ENCODE results near the gene MAK. TPM values are rescaled to one million over a fixed set of nuclear protein-coding genes. Genes with fewer than 3 reads are reported as not detected.
"Not testable (repeated sequence)": the region's sequence is repeated elsewhere in the genome, so short reads cannot be mapped to it uniquely, and the experiment has no call there.

MAK gene
- polyA plus RNA-seq, 2 of the 4 experiments (the other 2 are of a cell fraction): 0.05 to 0.09 TPM

- TF ChIP-seq CHD4 (IDR thresholded peaks at IDR 0.05; ENCODE audit: borderline replicate concordance): no peak
- 0 out of 2 replicates have a peak, but pooled peaks have one; percentile 21 for TF ChIP-seq PHF8 (IDR thresholded peaks at IDR 0.05; ENCODE audit: borderline replicate concordance, low read depth)
- TF ChIP-seq EHMT2 (IDR thresholded peaks at IDR 0.05; ENCODE audit: low read depth): no peak
These were observed 48.6 kb upstream of the MAK start, which contains the start of gene SYCP2L (continued) for GRCh38 chr6:10886691-10887502.

- CTCF ChIA-PET: interaction anchor here (0.6 to 2.1 kb wide), 15 partner anchors 8 to 690 kb away, joined by 3 to 11 read pairs (median 3); partner anchors contain the start of gene MAK
- 2% methylated on average over 10 of the region's 11 CpGs for WGBS (ENCODE audit: missing lambda C conversion rate)
- peak in 1 of 2 experiments; percentile 27 for DNase-seq (ENCODE audit: low read depth in 1 of 2, low spot score in 1 of 2)
- peak overlapping the region; percentile 80 for H3K4me2 ChIP-seq
- ATAC-seq: peak in 1 of 2 experiments; percentile 46; a peak in 3 of 6 replicates
- POLR2A ChIA-PET: interaction anchor here (0.8 to 1.4 kb wide), 8 partner anchors 11 to 445 kb away, joined by 3 to 7 read pairs (median 4); no protein-coding TSS in a partner anchor
- FAIRE-seq, H3K4me1 ChIP-seq, H3K9me3 ChIP-seq: not testable (repeated sequence)
- peak overlapping the region; percentile 84 for H3K4me3 ChIP-seq
- H3K27ac ChIP-seq: peak overlapping the region; percentile 86 to 89
These were observed 48.0 kb upstream of the MAK start for GRCh38 chr6:10886365-10886690.

- POLR2A ChIA-PET: no interaction called here
- no peak overlapping the region for H3K4me2 ChIP-seq
- DNase-seq (ENCODE audit: low read depth in 1 of 2, low spot score in 1 of 2): no peak
- no peak for ATAC-seq
- no peak overlapping the region for H3K27ac ChIP-seq
- no peaks in the 10 kb centered on the region for H3K9me3 ChIP-seq
- no peak for FAIRE-seq
- no peak overlapping the region for H3K4me3 ChIP-seq
- 0 out of 3 replicates have a peak, but pooled peaks cover 5% of the 10 kb centered on the region for H3K4me1 ChIP-seq
- TF ChIP-seq TP53 (CRISPR knock-in tag; IDR thresholded peaks at IDR 0.05) (no peak), HES2 (IDR thresholded peaks at IDR 0.05) (no peak), RARB (CRISPR knock-in tag; IDR thresholded peaks at IDR 0.05) (no peak), E2F6 (IDR thresholded peaks at IDR 0.05; ENCODE audit: borderline replicate concordance, low read depth) (no peak), PBX3 (IDR thresholded peaks at IDR 0.05) (no peak), ATOH8 (CRISPR knock-in tag; IDR thresholded peaks at IDR 0.05; ENCODE audit: low read depth) (no peak), RFX5 (IDR thresholded peaks at IDR 0.05) (no peak), RNF2 (IDR thresholded peaks at IDR 0.05; ENCODE audit: borderline replicate concordance, low read depth) (no peak), CEBPB (IDR thresholded peaks at IDR 0.05) (no peak), HEYL (CRISPR knock-in tag; IDR thresholded peaks at IDR 0.05) (no peak), FOSB (CRISPR knock-in tag; IDR thresholded peaks at IDR 0.05) (no peak)
- 79% methylated on average over 24 of the region's 24 CpGs for WGBS (ENCODE audit: missing lambda C conversion rate)
- CTCF ChIA-PET: interaction anchor here (0.8 kb wide), 1 partner anchor 28 kb away, joined by 3 read pairs; no protein-coding TSS in a partner anchor
These were observed 46.1 kb upstream of the MAK start for GRCh38 chr6:10884245-10884972.
